A673 (cell line): ENCODE results near the gene CYP8B1. TPM values are rescaled to one million over a fixed set of nuclear protein-coding genes. Genes with fewer than 3 reads are reported as not detected.

Experiments
- BruUV-seq: library from RNA; stranded (reverse); fragments of 400-500 nt; replicated peaks from 2 replicates; lab custom pipeline; 2021; lab: Mats Ljungman, UMichigan
- CTCF ChIA-PET: fragments of 300-600 bp; sonication (Branson Sonifier 250); formaldehyde crosslinking; loops from one replicate; lab custom pipeline; 2022; ENCODE audit warnings: antibody characterized with exemption; lab: Charles Lee
- POLR2A ChIA-PET: fragments of 300-600 bp; sonication (Branson Sonifier 250); formaldehyde crosslinking; loops from one replicate; lab custom pipeline; 2022; ENCODE audit warnings: antibody characterized with exemption; ENCODE audit not compliant: low non-redundant PET; lab: Charles Lee
- DNase-seq: peaks from one replicate; pipeline ENCODE4 v3.0.0-alpha.2; 2015; ENCODE audit warnings: low spot score
- H3K27ac ChIP-seq: fragments of 200-600 bp; sonication (generic); 2 replicates; pipeline ENCODE4 v1.5.1; 2016; ENCODE audit warnings: mixed run types, low read depth, mild to moderate bottlenecking, mixed read lengths, antibody characterized with exemption, low read length; ENCODE audit not compliant: poor library complexity, severe bottlenecking
- H3K27me3 ChIP-seq: fragments of 200-600 bp; sonication (generic); replicated peaks from 2 replicates; pipeline ENCODE4 v1.6.1; 2017; ENCODE audit warnings: mixed run types, low read depth, mild to moderate bottlenecking, mixed read lengths, antibody characterized with exemption, low read length; ENCODE audit not compliant: insufficient read depth, poor library complexity
- H3K36me3 ChIP-seq: fragments of 200-600 bp; sonication (generic); 2 replicates; pipeline ENCODE4 v1.6.1; 2016; ENCODE audit warnings: mixed run types, mild to moderate bottlenecking, mixed read lengths, antibody characterized with exemption, low read length; ENCODE audit not compliant: insufficient read depth, poor library complexity, severe bottlenecking
- H3K4me1 ChIP-seq: fragments of 200-600 bp; sonication (generic); 2 replicates; pipeline ENCODE4 v1.6.1; 2017; ENCODE audit warnings: mixed run types, mild to moderate bottlenecking, mixed read lengths, antibody characterized with exemption, low read length; ENCODE audit not compliant: insufficient read depth, poor library complexity, severe bottlenecking
- H3K4me3 ChIP-seq: fragments of 200-600 bp; sonication (generic); 2 replicates; pipeline ENCODE4 v1.5.1; 2016; ENCODE audit warnings: low read depth, mixed run types, mild to moderate bottlenecking, mixed read lengths, low read length; ENCODE audit not compliant: poor library complexity, severe bottlenecking
- H3K9me3 ChIP-seq: fragments of 200-600 bp; sonication (generic); 2 replicates; pipeline ENCODE4 v1.6.1; 2016; ENCODE audit warnings: mixed run types, low read depth, mild to moderate bottlenecking, mixed read lengths, antibody characterized with exemption, low read length; ENCODE audit not compliant: poor library complexity, severe bottlenecking
- CTCF ChIP-seq: fragments of 300-800, 200-600 bp; sonication (generic); conservative IDR thresholded peaks from 2 replicates; pipeline ENCODE4 v1.5.1; 2017; ENCODE audit warnings: low read depth, mild to moderate bottlenecking, antibody characterized with exemption, low read length, moderate library complexity, mixed read lengths
- EZH2 ChIP-seq: fragments of 200-600 bp; sonication (generic); IDR thresholded peaks from 2 replicates; pipeline ENCODE4 v1.6.1; 2017; ENCODE audit warnings: borderline replicate concordance, low read depth, mild to moderate bottlenecking, mixed read lengths, antibody characterized with exemption, low read length; ENCODE audit not compliant: poor library complexity, severe bottlenecking
- intact Hi-C: fragments of 100-400 bp; cut with micrococcal nuclease; formaldehyde crosslinking; loops from one replicate; pipeline ENCODE4 v1.10.0; 2022; ENCODE audit not compliant: unreplicated experiment
- total RNA-seq: library from RNA; stranded (reverse); gene quantifications from 2 replicates; pipeline ENCODE4 v1.2.3, GENCODE V29; 2021

CYP8B1 gene
- total RNA-seq, 1 experiment from 2014 or later = not detected

- Histone ChIP-seq H3K4me1 (no peaks in the 10 kb centered on the region), H3K27me3 (no peaks in the 10 kb centered on the region), H3K27ac (no peak overlapping the region), H3K4me3 (no peak overlapping the region), H3K9me3 (no peaks in the 10 kb centered on the region), H3K36me3 (no peaks in the 10 kb centered on the region)
- intact Hi-C loops = no loop called here
- POLR2A ChIA-PET = no interaction called here
- TF ChIP-seq CTCF = no peak
- no peak for TF ChIP-seq EZH2
- CTCF ChIA-PET = no interaction called here
- no TSS peak for BruUV-seq
- DNase-seq = no peak
These were observed 52.9 kb downstream of the CYP8B1 start for GRCh38 chr3:42822828-42823227.

Other genes with a start within 250 kb of the CYP8B1 start
- gene ZBTB47, start 222.2 kb downstream of the CYP8B1 start, total RNA-seq = 4.4 and 4.5 TPM in 2 replicates
- gene KLHL40, start 190.3 kb downstream of the CYP8B1 start, total RNA-seq = not detected in 2 replicates
- gene HHATL, start 173.1 kb downstream of the CYP8B1 start, total RNA-seq = not detected in 2 replicates
- gene CCDC13, start 102.6 kb downstream of the CYP8B1 start, total RNA-seq = 0.55 TPM in 1 of 2 replicates, not detected in the other
- 40.9 and 50.6 TPM in 2 replicates for gene HIGD1A, start 71.4 kb downstream of the CYP8B1 start, total RNA-seq
- gene ACKR2, start 66.4 kb downstream of the CYP8B1 start, total RNA-seq = not detected in 2 replicates
- gene ZNF662, start 30.3 kb upstream of the CYP8B1 start, total RNA-seq = not detected in 2 replicates
- gene GASK1A, start 103.4 kb upstream of the CYP8B1 start, total RNA-seq = 1.4 and 1.9 TPM in 2 replicates
- 6.5 and 7.6 TPM in 2 replicates for gene POMGNT2, start 230.2 kb upstream of the CYP8B1 start, total RNA-seq